ENCODE measurements around the gene ABCD2. TPM values are rescaled to one million over a fixed set of nuclear protein-coding genes. Genes with fewer than 3 reads are reported as not detected.
"Not testable (repeated sequence)": the region's sequence is repeated elsewhere in the genome, so short reads cannot be mapped to it uniquely, and the experiment has no call there.

ABCD2 gene
- total RNA-seq, 4 donors from 2014 or later: 11.0 to 19.7 (median 13.0) TPM

DNA sequence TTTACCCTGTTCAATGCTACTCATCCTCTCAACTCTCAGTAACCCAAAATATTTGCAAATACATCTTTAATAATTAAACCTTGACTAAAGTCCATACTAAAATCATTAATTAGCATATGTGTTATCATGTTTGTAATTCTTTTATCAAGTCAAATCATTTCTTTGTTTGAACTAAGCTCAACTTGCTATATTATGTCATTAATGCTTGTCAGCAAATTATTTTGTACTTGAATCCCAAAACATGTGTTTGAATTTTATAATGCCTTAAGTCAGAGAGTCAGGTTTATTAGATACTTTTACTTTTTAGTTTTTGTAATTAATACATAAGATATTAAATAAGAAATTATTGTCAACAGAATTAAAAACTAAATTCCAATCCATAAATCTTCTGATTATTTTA, 16.5 kb downstream of the ABCD2 start:
- TF ChIP-seq, protein P1, sequence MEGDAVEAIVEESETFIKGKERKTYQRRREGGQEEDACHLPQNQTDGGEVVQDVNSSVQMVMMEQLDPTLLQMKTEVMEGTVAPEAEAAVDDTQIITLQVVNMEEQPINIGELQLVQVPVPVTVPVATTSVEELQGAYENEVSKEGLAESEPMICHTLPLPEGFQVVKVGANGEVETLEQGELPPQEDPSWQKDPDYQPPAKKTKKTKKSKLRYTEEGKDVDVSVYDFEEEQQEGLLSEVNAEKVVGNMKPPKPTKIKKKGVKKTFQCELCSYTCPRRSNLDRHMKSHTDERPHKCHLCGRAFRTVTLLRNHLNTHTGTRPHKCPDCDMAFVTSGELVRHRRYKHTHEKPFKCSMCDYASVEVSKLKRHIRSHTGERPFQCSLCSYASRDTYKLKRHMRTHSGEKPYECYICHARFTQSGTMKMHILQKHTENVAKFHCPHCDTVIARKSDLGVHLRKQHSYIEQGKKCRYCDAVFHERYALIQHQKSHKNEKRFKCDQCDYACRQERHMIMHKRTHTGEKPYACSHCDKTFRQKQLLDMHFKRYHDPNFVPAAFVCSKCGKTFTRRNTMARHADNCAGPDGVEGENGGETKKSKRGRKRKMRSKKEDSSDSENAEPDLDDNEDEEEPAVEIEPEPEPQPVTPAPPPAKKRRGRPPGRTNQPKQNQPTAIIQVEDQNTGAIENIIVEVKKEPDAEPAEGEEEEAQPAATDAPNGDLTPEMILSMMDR (IDR thresholded peaks at IDR 0.05): no peak
- DNase-seq (ENCODE audit: low spot score) (no peak), ATAC-seq (ENCODE audit: low FRiP score) (no peak)

DNA sequence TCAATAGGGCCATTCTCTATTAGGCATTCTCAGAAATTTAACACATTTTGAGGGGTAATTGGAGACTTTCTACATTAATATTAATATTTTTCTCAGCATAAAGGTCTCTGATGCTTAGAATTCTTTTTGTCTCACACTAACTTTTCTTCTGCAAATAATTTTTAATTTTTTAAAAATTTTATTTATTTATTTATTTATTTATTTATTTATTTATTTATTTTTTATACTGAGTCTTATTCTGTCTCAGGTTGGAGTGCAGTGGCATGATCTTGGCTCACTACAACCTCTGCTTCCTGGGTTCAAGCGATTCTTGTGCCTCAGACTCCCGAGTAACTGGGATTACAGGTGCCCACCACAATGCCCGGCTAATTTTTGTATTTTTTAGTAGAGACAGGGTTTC, 17.7 kb downstream of the ABCD2 start:
- ATAC-seq (ENCODE audit: low FRiP score); DNase-seq (ENCODE audit: low spot score): not testable (repeated sequence)

DNA sequence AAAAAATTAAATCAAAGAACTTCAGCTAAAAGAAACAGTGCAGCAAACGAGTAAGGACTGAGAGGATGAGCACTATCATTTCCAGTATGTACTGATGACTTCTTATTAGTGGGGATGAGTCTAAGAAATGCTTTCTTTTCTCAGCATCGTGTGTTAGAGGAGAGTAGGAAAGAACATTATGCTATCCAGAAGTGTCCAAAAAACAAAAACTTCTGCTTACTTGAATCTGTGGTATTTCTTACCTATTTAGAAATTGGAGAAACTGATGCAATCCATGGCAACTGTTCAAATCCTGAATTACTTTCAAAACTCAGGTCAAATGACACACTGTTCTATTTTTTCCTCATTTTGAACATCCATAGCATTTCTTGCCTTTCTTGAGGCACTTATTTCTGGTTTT, 23.7 kb downstream of the ABCD2 start:
- peak; percentile 84 for ATAC-seq (ENCODE audit: low FRiP score)
- no peak for DNase-seq (ENCODE audit: low spot score)
- TF ChIP-seq, protein P1 (IDR thresholded peaks at IDR 0.05): no peak

DNA sequence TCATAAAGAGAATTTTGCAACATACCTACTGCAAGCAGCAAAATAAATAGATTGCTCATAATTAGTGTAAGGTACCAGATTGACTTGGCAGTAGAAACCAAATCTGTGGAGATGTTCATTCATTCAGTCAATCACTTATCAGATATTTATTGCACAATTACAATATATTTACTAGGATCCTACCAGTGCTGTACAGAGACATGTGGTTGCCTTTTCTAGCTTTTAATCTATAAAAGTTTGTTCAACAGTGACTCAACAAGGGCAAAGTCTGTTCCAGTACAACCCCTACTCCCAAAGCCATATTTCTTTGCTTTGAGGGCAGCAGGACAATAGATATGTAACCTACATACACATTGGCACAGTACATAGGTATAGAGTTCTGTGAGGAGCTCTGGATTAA, 27.3 kb downstream of the ABCD2 start:
- TF ChIP-seq, protein P1 (IDR thresholded peaks at IDR 0.05): no peak
- ATAC-seq (ENCODE audit: low FRiP score): no peak
- DNase-seq (ENCODE audit: low spot score): no peak

DNA sequence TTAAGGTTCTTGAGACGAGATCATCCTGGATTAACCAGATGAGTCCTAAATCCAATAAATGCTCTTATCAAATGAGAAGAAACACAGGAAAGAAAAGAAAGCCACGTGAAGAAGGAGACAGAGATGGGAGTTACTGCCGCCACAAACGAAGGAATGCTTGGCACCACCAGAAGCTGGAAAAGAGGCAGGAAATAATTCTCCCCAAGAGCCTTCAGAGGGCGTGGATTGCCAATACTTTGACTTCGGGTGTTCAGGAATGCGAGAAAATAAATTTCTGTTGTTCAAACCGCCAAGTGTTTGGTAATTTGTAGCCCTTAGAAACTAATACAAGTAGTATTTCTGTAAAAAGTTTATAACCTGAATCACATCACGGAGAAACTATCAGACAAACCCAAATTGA, 31.3 kb downstream of the ABCD2 start:
- DNase-seq (ENCODE audit: low spot score): no peak
- no peak for ATAC-seq (ENCODE audit: low FRiP score)
- TF ChIP-seq, protein P1 (IDR thresholded peaks at IDR 0.05): no peak

DNA sequence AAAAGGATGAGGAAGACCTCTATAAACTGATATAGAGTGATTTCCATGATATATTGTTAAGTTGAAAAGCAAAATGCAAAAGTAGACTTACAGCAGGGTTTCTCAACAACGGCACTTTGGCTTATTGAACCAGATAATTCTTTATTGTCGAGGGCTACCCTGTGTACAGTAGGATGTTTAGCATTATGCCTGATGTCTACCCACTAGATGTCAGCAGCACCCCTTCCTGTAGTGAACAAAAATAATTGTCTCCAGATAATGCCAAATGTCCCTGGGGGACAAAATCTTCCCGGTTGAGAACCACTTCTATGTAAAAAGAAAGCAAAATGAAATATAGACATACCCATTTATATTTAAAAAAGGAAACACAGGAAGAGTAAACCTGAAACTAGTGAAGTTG, 32.4 kb downstream of the ABCD2 start:
- TF ChIP-seq, protein P1 (IDR thresholded peaks at IDR 0.05): no peak
- DNase-seq (ENCODE audit: low spot score): no peak
- ATAC-seq (ENCODE audit: low FRiP score): no peak

DNA sequence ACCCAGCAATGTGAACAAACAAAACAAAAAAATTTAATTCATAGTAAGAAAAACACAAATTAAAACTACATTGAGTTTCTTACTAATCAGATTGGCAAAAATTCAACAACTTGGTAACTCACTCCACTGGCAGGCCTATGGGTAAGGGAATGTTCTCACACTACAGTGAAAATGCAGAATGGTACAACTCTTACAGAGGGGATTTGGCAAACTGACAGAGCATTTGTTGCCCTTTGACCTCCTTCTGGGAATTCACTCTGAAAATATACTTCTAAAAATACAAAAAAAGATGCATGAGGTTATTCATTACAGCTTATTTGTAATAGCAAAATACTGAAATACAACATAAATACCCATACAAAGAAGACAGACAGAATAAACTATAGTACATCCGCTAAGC, 32.8 kb downstream of the ABCD2 start:
- ATAC-seq (ENCODE audit: low FRiP score) (no peak), DNase-seq (ENCODE audit: low spot score) (no peak)
- TF ChIP-seq, protein P1 (IDR thresholded peaks at IDR 0.05): no peak

DNA sequence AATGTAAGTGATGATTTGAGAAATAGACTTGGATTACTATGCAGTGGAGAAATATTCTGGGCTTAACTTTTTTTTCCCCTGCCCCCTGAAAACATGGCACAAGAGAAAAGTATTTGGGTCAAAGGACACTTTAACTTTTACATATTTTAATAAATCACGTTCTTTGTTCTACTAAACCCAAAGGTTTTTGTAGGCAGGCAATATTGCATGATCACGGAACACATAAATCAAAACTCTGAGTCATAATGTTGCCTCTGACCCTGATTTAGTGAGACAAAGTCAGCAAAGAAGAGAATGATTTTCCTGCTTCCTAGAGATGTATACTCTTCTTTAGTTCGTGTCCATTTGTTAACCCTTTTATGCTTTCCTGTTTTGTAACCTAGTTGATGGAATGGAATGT, 38.0 kb downstream of the ABCD2 start:
- DNase-seq (ENCODE audit: low spot score): no peak
- ATAC-seq (ENCODE audit: low FRiP score): peak; percentile 91
- TF ChIP-seq, protein P1 (IDR thresholded peaks at IDR 0.05): no peak
